Nucleus accumbens (tissue), 56 donors: Measurements from ENCODE around the gene NOD1.

Source experiments
- DNase-seq, 56 donors: peaks; one replicate each; lab custom pipeline; 2025; lab: John Stamatoyannopoulos, UW

The NOD1 gene

GRCh38 chr7:30472081-30472783 lies 6.4 kb downstream of the NOD1 start:
- no peak for DNase-seq

GRCh38 chr7:30471205-30471604 lies 7.4 kb downstream of the NOD1 start:
- no peak for DNase-seq

- DNase-seq: peak in 3 of 56 donors; percentile 5 to 42 (median 5)
Observed at GRCh38 chr7:30470771-30471170, 7.8 kb downstream of the NOD1 start.

GRCh38 chr7:30470163-30470770 lies 8.3 kb downstream of the NOD1 start:
- peak in 1 of 56 donors; percentile 39 for DNase-seq

- DNase-seq: peak in 14 of 56 donors; percentile 6 to 46 (median 20)
Observed at GRCh38 chr7:30469303-30469702, 9.3 kb downstream of the NOD1 start.

GRCh38 chr7:30468791-30469190 lies 9.8 kb downstream of the NOD1 start:
- DNase-seq: no peak

- DNase-seq: no peak
Observed at GRCh38 chr7:30468041-30468440, 10.5 kb downstream of the NOD1 start.

GRCh38 chr7:30467271-30467670 lies 11.3 kb downstream of the NOD1 start:
- DNase-seq: no peak

GRCh38 chr7:30466266-30466665 lies 12.3 kb downstream of the NOD1 start:
- DNase-seq: no peak

- DNase-seq: no peak
Observed at GRCh38 chr7:30465811-30466180, 12.8 kb downstream of the NOD1 start.

- DNase-seq: no peak
Observed at GRCh38 chr7:30465046-30465810, 13.4 kb downstream of the NOD1 start.

- DNase-seq: no peak
Observed at GRCh38 chr7:30464231-30464671, 14.3 kb downstream of the NOD1 start.

- DNase-seq: no peak
Observed at GRCh38 chr7:30463405-30464145, 15.0 kb downstream of the NOD1 start.

GRCh38 chr7:30462179-30462578 lies 16.4 kb downstream of the NOD1 start:
- DNase-seq: no peak

GRCh38 chr7:30460246-30460633 lies 18.3 kb downstream of the NOD1 start:
- no peak for DNase-seq

- peak in 1 of 56 donors; percentile 15 for DNase-seq
Observed at GRCh38 chr7:30459591-30460245, 18.9 kb downstream of the NOD1 start.

- no peak for DNase-seq
Observed at GRCh38 chr7:30458311-30458710, 20.3 kb downstream of the NOD1 start.

GRCh38 chr7:30453921-30454320 lies 24.7 kb downstream of the NOD1 start:
- no peak for DNase-seq

GRCh38 chr7:30453016-30453415 lies 25.6 kb downstream of the NOD1 start:
- DNase-seq: no peak

GRCh38 chr7:30452280-30452930 lies 26.2 kb downstream of the NOD1 start:
- DNase-seq: no peak
